PFSK-1 (cell line): ENCODE measurements around the gene WDR82.

Source experiments
- FOXP2 ChIP-seq: optimal IDR thresholded peaks from 2 replicates; pipeline ENCODE3; 2011; ENCODE audit warnings: borderline replicate concordance, control low read depth, inconsistent platforms; ENCODE audit not compliant: insufficient read depth; ENCODE audit errors: extremely low read length, extremely low read depth
- POLR2AphosphoS5 ChIP-seq: IDR thresholded peaks from 2 replicates; pipeline ENCODE4 v1.6.1; 2012; ENCODE audit warnings: low read depth, mild to moderate bottlenecking, control low read depth, low read length, moderate library complexity
- SIN3A ChIP-seq: IDR thresholded peaks from 2 replicates; pipeline ENCODE4 v1.6.1; 2012; ENCODE audit warnings: mild to moderate bottlenecking, low read length, moderate library complexity, borderline replicate concordance; ENCODE audit not compliant: insufficient read depth
- TAF1 ChIP-seq: IDR thresholded peaks from 2 replicates; pipeline ENCODE4 v1.6.1; 2012; ENCODE audit warnings: low read length, control low read depth, borderline replicate concordance; ENCODE audit not compliant: insufficient read depth
- TF ChIP-seq, protein P1 (sequence below), 2 experiments: IDR thresholded peaks; 2 replicates each; pipeline versions ENCODE4 v1.6.1 to v1.8.0; 2011 to 2012; ENCODE audit warnings: low read depth in 2 of 2, low read length in 2 of 2, control low read depth in 1 of 2, inconsistent platforms in 1 of 2, mild to moderate bottlenecking in 1 of 2, moderate library complexity in 1 of 2; ENCODE audit not compliant: insufficient read depth in 1 of 2

The WDR82 gene

DNA sequence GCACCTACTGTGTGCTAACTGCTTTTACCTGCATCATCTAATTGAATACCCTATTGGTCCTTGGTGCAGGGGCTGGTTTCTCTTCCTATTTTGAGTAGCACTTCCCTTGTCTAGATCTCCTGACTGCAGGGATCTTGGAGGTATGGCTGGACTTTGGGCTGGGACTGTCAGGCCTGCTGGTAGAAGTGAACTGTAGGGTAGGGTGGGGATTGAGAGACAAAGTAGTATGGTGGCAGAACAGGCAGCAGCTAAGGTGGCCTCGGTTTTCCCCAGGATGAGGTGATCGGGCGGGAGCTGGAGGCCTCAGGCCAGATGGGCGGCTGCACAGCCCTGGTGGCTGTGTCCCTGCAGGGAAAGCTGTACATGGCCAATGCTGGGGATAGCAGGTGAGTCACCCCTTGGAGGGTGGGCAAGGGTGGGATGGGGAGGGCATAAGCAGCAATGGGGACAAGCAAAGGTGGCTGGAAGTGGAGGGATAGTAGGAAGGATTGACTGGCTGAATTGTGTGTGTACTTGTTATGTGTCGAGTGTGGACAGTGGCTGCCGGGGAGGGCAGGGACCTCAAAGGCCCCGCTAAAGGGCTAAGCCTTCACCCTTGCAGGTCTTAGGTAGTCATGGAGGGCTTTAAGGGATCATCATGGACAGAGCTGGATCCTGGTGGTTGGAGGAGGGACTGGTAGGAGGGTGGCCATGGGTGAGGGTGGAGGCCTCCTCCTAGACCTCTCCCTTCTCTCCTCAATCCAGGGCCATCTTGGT, 30.9 kb downstream of the WDR82 start:
- TF ChIP-seq, protein P1, sequence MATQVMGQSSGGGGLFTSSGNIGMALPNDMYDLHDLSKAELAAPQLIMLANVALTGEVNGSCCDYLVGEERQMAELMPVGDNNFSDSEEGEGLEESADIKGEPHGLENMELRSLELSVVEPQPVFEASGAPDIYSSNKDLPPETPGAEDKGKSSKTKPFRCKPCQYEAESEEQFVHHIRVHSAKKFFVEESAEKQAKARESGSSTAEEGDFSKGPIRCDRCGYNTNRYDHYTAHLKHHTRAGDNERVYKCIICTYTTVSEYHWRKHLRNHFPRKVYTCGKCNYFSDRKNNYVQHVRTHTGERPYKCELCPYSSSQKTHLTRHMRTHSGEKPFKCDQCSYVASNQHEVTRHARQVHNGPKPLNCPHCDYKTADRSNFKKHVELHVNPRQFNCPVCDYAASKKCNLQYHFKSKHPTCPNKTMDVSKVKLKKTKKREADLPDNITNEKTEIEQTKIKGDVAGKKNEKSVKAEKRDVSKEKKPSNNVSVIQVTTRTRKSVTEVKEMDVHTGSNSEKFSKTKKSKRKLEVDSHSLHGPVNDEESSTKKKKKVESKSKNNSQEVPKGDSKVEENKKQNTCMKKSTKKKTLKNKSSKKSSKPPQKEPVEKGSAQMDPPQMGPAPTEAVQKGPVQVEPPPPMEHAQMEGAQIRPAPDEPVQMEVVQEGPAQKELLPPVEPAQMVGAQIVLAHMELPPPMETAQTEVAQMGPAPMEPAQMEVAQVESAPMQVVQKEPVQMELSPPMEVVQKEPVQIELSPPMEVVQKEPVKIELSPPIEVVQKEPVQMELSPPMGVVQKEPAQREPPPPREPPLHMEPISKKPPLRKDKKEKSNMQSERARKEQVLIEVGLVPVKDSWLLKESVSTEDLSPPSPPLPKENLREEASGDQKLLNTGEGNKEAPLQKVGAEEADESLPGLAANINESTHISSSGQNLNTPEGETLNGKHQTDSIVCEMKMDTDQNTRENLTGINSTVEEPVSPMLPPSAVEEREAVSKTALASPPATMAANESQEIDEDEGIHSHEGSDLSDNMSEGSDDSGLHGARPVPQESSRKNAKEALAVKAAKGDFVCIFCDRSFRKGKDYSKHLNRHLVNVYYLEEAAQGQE (IDR thresholded peaks at IDR 0.05; ENCODE audit: insufficient read depth in 1 of 2, low read depth in 2 of 2, low read length in 2 of 2): no peak
- TF ChIP-seq FOXP2 (no peak), SIN3A (no peak), POLR2AphosphoS5 (no peak), TAF1 (no peak)

DNA sequence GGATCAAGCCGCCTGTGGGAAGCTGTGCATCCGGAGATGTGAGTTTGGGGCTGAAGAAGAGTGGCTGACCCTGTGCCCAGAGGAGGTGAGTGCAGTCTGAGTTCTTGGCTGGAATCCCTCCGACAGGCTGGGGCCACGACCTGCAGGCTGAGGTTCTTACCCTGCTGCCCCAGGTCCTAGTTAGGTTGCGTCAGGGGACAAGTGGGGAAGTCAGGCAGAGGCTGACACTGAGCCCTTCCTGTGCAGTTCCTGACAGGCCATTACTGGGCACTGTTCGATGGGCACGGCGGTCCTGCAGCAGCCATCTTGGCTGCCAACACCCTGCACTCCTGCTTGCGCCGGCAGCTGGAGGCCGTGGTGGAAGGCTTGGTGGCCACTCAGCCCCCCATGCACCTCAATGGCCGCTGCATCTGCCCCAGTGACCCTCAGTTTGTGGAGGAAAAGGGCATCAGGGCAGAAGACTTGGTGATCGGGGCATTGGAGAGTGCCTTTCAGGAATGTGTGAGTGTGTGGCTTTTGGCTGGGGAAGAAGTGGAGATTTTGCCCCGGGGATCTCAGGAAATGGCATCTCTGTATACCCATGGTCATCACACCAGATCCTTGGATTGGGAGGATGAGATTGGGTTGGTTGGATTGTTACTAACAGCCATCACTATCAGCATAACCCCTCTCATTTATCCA, 31.6 kb downstream of the WDR82 start:
- TF ChIP-seq FOXP2: no peak
- TF ChIP-seq, protein P1 (IDR thresholded peaks at IDR 0.05; ENCODE audit: insufficient read depth in 1 of 2, low read depth in 2 of 2, low read length in 2 of 2): no peak

- TF ChIP-seq SIN3A (no peak), TAF1 (no peak), POLR2AphosphoS5 (no peak), FOXP2 (no peak)
- TF ChIP-seq, protein P1 (IDR thresholded peaks at IDR 0.05; ENCODE audit: insufficient read depth in 1 of 2, low read depth in 2 of 2, low read length in 2 of 2): no peak
These were observed 32.2 kb downstream of the WDR82 start for GRCh38 chr3:52246264-52246620.

- TF ChIP-seq FOXP2 (no peak), TAF1 (no peak), POLR2AphosphoS5 (no peak), SIN3A (no peak)
- TF ChIP-seq, protein P1 (IDR thresholded peaks at IDR 0.05; ENCODE audit: insufficient read depth in 1 of 2, low read depth in 2 of 2, low read length in 2 of 2): no peak
These were observed 32.9 kb downstream of the WDR82 start, which contains the start of gene PPM1M for GRCh38 chr3:52245322-52246263. Gene PPM1M, plus strand, starts transcription at chr3:52245759. Its CDS starts 66 bp downstream, at chr3:52245825.
